Measurements from ENCODE around the gene LEFTY1.

- TF ChIP-seq CTCF (IDR thresholded peaks at IDR 0.05) (no peak), EZH2 (IDR thresholded peaks at IDR 0.05; ENCODE audit: borderline replicate concordance, insufficient read depth, low read depth, low read length, poor library complexity, severe bottlenecking) (no peak)
Measured at GRCh38 chr1:225860876-225861441, 28.0 kb downstream of the LEFTY1 start.
